Activated CD4-positive, CD25-positive, alpha-beta regulatory T cell treated with anti-CD3 and anti-CD28 coated beads, Interleukin-2, amount 50 U/mL, for 72 hours (primary cell): ENCODE results near the gene SETD3.

Experiments
- DNase-seq: peaks from one replicate; pipeline ENCODE4 v3.0.0; 2021

Gene SETD3

DNA sequence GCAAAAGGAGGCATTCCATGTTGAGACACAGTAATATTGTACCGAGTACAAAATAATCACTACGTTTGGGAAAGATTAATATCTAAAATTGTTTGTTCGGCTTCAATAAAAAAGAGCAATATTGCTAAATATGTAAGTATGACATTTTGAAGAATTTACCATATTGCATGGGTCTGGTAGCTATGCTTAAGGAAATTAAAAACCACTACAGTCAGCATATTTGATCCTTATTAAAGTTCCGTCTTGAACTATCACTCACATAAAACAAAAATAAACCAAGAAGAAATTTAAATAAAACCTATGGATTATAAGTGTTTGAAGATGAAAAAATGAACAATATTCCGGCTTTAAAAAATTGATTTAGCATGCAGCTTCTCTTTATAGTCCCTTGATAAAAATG lies 63.8 kb downstream of the SETD3 start:
- no peak for DNase-seq

- DNase-seq, result peak; percentile 41
These were observed 65.0 kb downstream of the SETD3 start for GRCh38 chr14:99415496-99416281.

DNA sequence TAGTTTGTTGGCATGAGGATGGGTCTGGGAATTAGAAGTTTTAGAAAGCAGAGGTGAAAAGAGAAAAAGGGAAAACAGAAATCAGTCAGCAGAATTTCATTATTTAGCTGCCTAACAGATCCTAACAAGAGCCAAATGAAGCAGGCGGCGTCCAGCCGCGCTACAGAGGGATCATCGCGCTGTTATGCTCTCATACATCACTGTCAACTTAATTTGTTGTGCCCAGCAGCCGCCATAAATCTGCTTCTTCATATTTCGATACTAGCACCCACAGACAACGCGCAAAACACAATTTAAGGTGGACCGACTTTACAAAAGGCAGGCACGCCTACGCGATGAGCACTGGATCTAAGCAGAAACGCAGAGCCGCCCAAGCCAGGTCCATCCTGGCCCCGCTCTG lies 66.7 kb downstream of the SETD3 start:
- no peak for DNase-seq

- DNase-seq, result no peak
These were observed 67.5 kb downstream of the SETD3 start for GRCh38 chr14:99413172-99413571.

DNA sequence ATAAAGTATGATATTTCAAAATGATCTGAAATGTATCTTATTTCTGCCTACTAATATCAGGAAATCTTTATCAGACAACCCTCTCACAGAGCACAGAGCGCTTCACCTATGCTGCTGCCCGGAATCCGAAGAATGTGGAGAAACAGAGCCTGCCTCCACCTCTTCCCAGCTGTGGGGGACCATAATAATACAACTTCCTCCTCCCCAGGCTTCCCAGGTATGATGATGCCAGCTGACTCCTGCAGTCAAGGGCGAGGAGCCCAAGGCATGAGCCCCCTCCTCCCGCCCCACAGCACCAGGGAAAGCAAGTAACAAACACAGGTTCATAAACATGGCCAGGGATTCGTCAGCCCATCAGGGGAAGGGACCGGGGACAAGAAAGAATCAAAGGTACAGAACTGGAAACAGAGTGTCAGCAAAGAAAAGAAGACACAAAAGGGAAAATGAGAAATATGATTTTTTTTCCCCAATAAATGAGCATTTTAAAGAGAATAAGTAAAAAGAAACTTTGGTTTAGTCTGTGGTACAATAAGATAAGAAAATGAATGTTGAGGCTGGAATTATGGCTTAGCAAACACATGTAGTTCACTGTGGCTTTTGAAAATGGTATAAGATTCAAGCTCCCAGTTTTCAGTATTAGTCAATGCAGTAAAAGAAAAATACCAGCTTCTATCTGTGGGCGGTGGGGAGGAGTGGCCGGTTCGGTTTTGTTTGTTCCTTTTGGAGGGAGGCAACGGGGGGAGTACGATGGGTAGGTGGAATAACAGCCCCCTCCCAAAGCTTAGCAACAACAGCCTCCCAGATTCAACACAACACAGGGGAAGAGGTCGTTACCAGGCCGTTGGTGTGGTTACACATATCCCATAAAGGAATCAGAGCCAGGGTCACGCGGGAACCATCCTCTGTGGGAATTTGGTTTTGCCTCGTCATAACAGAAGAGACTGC lies 68.3 kb downstream of the SETD3 start:
- no peak for DNase-seq

- DNase-seq, result no peak
These were observed 70.6 kb downstream of the SETD3 start for GRCh38 chr14:99410019-99410418.

GRCh38 chr14:99408971-99409289 lies 71.7 kb downstream of the SETD3 start:
- DNase-seq, result no peak

GRCh38 chr14:99408286-99408970 lies 72.2 kb downstream of the SETD3 start:
- DNase-seq, result no peak

DNA sequence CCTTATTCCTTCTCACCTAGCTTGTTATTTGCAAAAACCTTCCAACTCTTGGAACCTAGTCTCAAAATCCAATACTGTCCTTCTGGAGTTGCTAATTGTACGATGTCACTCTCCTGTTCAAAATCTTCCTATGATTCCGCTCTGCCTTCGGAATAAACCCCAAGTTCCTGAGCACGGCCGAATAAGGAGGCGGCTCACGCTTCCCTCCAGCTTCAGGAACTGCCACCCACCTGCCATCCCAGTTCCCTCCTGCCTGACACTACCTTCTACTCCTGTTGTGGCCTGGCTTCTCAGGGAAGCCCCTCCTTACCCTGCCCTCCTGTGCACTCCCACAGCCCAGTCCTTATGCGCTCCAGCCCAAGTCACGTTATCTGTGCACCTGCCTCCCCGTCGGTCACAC lies 73.2 kb downstream of the SETD3 start:
- no peak for DNase-seq

DNA sequence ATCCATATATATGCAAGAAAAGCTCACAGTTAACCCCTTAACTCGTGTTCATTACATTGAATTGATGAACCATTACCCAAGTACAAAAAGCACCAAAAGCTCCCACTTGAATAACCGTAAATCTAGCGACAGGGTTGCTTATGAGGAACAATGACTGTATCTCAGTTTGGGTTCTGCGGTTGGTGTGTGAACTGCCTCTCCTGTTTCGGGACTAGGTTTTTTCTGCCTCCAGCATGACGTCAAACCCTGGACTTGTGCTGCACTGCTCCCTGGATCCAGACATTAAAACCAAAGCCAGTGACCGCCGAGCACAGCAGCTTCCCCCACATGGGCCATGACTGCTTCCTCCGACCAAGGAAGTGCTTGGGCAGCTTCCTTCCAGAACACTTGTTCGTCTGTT lies 77.7 kb downstream of the SETD3 start:
- no peak for DNase-seq

- DNase-seq, result no peak
These were observed 78.4 kb downstream of the SETD3 start for GRCh38 chr14:99402285-99402648.

GRCh38 chr14:99401621-99402284 lies 78.9 kb downstream of the SETD3 start:
- DNase-seq, result no peak

GRCh38 chr14:99401211-99401610 lies 79.4 kb downstream of the SETD3 start:
- no peak for DNase-seq

DNA sequence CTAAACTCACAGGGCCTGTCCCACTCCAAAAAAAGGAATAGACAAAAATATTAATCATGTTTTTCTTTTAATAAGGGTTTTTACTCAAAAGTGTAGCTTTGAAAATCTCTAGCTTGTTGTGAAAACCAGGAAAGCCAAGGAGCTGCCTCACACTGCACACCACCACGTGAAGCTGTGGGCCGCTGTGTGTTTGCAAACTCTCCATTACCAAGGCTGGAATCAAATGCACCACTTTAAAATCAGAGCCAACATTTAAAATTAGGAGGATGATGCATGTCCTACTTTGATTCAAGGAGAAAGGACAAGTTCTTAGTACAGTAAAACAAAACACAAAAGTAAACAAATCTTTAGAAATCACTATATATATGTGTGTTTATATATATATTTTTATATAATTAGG lies 83.0 kb downstream of the SETD3 start:
- DNase-seq, result no peak

GRCh38 chr14:99395909-99396530 lies 84.6 kb downstream of the SETD3 start:
- DNase-seq, result no peak

DNA sequence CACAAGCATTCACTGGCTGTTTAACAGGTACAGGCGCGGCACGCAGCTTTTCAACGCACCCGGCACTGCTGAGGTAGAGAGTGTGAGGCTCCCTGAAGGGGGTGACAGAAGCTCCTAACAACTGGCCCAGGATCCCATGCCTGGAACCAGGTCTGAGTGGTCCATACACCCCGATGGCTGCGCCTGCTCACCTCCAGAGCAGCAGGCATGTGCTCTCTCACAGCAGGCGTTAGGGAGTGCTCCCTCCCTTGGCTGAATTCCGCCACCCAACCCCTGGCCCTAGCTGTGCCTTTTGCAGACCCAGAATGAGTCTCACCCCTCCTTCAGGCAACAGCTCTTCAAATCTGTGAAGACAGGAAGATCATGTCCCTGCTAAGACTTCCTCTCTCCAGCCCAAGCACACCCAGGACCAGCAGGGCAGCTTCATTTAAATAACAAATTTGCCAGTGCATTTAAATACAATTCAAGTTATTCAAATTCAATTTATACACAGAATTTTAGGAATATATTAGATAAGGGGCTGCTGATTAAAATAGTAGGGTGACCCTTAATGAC lies 86.0 kb downstream of the SETD3 start:
- no peak for DNase-seq

DNA sequence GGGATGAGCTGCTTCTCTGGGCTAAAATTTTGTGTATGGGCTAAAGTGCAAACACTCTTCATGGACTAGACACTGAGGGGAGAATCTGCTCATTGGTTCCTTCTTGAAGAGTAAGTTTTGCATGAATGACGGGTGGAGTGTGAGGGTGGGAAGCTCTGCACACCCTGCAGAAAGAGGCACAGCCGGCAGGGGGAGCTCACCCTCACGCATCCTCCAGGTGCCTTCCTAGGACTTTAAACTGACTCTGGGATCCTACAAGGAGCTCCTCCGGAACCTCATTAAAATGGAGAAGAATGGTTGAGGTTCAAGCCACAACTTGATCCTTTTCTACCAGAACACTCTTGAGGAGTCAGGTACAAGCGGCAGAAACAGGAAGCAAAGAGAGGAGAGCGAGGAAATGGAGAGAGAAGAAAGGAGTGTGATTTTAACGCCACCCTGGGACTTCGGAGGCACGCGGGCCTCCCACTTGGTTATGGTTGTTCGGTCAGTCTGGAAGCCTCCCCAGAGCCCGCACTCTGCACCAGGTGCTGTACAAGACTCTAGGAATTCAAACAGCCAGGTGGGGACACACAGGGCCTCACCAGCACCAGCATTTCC lies 87.5 kb downstream of the SETD3 start:
- peak; percentile 38 for DNase-seq

DNA sequence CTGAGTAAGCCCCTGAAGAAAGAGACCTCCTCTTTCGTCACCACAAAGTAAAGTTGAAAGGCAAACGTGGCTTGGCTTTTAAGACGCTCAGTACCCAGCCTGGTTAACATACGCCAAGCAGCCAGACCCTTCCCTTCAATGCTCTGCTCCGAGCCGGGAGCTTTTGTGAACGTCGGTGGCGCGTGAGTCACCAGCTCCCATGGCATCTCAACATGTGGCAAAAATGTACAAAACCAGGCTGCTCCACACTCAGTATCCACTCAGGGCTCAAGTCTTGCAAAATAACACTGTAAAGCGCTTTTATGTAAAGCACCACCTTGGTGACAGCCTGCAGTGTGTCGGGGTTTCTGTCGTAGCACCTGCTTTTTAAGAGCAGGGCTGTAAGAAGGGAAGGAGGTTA lies 89.0 kb downstream of the SETD3 start:
- DNase-seq, result no peak

DNA sequence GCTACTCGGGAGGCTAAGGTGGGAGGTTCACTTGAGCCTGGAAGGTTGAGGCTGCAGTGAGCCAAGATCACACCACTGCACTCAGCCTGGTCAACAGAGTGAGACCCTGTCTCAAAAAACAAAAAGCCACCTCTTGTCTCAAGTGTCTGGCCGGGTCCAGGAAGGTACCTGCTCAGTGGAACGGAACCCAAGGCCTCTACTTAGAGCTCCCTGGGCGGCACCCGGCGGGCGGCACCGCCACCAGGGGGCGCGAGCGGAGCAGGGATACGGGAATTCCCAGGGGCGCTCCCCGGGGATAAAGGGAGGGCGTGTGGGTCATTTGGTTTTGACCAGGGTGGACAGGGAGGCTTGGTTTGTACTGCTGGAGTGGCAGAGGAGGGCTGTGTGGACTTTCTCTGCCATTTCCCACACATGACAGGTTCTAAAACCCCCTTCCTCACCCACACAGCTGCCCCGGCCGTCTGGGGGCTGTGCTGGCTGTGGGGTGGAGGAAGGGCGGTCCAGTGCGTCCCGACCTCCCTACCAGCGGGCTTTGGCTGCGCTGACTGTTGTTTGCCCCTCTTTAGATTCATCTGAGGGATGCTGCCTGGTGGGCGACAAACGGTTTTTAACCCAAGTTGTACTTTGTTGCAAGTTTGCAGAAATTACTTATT lies 91.4 kb downstream of the SETD3 start:
- DNase-seq, result peak; percentile 65

- no peak for DNase-seq
These were observed 92.4 kb downstream of the SETD3 start for GRCh38 chr14:99388286-99388685.

GRCh38 chr14:99387880-99388279 lies 92.8 kb downstream of the SETD3 start:
- DNase-seq, result no peak
